T-helper 22 cell (primary cell): Measurements from ENCODE around the gene USP7.

Source experiments
- DNase-seq: peaks from one replicate; pipeline ENCODE4 v3.0.0-alpha.2; 2020; ENCODE audit warnings: low read depth

The USP7 gene

DNA sequence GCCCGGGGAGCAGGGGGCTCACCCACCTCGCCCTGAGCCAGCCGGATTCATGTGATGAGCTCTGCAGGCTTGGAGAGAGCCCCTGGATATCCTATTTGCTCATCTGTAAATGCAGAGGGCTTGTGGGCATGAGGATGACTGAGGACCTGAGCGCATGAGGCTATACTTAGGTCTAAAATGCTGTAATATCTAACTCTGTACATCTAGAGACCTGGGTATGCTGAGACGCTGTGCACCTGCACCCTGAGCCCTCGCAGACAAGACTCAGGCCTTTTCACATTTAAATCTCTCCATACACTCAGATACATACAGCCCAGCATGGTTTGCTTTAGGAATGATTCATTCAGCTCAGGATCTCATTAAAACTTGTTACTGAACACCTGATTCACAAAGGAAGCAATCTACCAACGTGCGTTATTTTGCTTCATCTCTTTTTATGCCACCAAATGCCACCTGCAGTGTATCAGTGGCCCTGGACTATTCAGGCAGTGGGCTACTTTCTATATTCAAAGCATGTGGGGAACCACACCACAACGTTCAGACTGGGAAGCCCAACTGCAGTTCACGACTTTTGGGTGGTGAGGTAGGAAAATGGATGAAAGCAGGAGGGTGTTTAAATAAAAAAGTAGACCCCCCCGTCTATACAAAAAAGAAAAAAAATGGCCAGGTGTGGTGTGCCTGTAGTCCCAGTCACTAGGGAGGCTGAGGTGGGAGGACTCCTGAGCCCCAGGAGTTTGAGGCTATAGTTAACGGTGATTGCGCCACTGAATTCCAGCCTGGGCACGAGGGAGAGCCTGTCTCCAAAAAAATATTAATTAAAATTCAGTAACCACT is 12.0 kb downstream of the USP7 start:
- no peak for DNase-seq

DNA sequence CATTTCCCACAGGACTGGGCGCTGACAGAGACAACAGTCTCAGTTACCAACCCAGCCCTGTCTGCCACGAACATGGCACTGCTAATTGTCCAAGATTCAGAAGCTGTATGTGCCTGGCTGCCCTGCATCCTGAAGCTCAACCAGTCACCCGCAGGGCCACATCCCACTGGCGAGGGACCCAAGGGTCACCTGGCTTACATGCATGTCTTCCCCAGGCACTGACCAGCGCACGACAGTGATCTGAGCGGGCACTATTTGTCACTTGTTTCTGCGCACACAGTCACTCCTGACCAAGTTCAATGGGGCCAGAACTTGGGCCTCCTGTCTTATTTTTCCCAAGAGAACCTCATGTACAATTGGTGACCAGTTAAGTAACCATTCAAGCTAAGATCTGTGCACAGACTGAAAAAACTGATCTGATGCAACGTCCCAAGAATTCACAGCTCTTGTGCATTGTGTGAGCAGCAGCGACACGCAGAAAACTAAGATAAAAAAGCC is 13.1 kb downstream of the USP7 start:
- no peak for DNase-seq

DNA sequence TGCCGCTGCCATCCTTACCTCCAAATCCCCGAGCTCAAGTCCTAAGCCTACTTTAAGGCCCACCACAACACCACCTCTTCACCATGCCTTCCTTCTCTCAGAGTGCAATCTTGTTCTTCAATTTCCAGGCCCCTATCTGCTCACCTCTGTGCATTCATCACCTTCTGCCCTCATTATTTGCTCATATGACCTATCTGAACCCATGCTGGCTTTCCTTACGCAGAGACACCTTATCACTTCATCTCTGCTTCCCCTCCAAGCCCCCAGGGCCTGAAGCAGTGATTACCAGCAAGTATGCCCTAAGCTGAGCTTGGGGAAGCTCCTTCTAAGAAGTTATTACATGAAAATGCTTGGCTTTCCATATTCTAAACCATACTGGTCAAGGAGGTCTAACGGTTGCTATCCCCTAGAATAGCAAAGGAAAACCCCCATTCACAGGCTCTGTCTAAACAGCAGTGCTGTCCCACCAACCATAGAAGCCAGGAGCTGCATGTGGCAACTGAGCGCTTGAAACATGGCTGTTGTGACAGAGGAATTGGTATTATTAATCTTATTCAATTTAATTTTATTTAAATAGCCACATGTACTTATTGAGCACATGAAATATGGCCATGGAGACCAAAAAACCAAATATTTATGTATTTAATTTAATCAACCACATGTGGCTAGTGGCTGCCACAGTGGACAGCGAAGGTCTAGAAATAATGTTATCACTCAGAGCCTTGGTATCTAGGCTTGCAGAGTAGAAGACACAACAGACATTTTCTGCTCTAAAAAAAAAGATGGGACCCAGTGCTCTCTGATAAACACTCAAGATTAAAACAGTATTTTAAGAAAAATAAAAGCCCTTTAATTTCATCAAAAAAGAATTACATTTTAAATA is 13.9 kb downstream of the USP7 start:
- no peak for DNase-seq

DNA sequence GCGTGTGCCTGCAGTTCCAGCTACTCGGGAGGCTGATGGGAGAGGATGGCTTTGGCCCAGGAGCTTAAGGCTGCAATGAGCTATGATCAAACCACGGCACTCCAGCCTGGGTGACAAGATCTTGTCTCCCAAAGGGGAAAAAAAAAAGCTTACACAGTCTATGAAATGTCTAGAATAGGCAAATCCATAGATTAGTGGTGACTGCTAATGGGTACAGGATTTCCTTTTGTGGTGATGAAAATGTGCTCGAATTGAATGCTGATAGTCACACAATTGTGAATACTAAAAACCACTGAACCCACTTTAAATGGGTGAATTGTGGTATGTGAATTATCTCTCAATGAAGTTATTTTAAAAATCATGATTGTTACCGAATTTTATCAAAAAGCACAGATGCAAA is 14.9 kb downstream of the USP7 start:
- DNase-seq, result no peak

DNA sequence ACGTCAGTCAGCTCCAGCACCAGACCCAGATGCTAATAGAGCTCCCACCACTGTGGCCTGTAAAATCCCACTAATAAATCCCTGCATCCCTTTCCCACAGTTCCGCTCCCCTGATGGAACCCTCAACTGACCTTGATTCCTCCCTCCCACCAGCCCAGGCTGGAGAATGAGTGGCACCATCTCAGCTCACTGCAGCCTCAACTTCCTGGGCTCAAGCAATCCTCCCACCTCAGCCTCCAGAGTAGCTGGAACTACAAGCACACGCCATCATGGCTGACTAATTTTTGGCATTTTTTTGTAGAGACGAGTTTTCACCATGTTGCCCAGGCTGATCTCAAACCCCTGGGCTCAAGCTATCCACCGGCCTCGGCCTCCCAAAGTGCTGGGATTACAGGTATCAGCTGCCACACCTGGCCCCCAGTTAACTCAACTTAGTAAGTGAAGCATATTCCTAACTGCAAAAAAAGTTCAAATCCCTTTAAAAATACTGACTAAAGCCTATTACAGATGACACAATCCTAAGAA is 15.6 kb downstream of the USP7 start:
- no peak for DNase-seq

DNA sequence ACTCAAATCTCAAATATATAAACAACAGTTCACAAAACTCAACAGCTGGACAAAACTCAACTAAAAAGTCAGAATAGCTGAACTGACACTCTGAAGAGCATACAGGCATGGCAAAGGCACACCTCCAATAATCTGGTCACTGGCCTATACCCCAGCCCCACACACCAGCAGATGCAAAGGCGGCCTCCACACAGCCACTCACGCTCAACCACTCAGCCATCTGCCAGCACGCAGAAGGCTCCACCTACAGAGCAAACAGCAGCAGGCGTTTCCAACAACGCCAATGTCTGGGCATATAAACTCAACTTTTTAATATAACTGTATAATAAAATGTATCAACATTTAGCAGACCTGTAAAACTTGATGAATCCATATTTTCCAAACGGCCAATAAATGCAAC is 17.2 kb downstream of the USP7 start:
- no peak for DNase-seq

DNA sequence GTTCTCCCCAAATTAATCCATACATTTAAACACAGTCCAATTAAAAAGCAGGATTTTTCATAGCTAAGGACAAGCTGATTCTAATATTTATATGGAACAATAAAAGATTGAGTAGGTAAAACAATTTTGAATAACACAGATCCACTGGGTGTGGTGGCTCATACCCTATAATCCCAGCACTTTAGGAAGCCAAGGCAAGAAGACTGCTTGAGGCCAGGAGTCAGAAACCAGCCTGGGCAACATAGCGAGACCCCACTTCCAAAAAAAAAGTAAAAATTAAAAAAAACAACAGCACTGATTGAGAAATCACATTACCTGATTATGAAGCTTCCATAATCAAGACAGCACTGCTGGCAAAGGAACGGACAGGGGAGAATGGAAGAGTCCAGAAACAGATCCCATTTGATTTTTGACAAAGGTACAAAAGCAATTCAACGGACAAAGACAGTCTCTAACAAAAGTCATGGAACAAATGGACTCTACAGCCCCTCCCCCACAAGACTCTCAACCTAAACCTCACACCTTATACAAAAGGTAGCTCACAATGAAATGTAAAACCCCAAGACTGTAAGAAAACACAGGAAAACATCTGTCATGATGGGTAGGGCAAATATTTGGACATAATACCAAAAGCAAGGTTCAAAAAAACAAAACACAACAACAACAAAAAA is 17.9 kb downstream of the USP7 start:
- DNase-seq, result no peak

DNA sequence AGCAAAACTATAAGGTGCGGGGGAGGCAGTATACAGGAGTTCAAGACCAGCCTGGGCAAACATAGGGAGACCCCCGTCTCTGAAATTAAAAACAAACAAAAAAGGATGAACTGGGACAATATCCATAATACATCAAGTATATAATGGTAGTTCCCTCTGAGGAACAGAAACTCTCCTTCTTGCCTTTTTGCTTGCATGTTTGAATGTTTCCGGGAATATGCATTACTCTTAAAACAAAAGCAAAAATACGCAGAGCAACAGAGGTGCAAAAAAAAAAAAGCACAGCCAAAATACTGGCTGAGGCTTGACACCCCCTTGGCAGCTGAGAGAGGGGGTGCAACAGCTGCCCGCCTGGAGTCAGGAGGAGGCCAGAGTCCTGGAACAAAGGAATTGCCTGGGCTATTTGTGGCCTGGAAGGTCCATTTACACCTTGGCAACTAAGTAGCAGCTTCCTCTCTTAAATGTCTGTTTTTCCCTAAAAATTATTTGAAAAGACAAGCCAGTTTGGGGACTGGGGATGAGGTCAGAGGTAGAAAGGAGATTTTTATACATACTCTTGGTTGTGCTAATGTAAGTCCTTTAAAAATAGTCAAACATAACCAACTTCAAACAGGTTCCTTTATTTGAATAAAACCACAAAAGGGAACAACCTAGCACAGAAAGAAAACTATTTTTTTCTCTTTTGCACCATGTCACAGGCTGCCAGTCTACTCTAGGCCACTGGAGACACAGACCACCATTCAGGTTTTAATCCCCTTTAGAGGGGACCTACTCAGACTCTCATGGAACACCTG is 19.5 kb downstream of the USP7 start:
- DNase-seq, result no peak

DNA sequence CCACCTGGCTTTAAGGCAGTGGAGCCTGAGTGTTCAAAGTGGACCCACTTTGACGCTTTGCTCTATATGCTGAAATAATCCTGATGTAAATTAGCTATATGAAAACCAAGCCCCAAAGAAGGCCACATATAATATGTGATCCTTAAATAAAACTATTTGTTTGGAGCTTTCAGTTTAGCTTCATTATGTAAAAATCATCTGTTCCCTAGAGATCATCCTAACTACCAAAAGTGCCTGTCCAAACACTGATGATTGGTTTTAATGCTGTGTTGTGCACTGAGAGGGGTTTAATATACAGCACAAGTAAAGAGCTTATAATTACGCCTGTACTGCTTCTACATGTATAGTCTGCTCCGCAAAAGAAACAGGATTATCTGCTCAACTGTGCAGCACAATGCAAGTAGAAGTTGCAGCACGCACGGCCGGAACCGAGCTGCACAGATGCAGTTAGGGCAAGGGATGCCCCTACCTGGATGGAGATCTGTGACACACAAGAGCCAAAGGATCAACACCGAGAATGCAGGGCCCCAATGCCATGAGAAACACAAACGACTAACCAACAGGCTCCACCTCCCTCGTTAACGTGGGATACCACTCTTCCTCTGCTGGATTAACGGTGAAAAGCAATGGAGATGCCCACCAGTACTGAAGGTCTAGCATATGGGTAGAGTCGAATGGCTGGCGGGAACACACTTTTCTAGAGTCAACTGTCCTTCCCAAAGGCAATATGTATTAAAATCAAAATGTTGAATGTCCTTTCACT is 20.5 kb downstream of the USP7 start:
- DNase-seq, result no peak

DNA sequence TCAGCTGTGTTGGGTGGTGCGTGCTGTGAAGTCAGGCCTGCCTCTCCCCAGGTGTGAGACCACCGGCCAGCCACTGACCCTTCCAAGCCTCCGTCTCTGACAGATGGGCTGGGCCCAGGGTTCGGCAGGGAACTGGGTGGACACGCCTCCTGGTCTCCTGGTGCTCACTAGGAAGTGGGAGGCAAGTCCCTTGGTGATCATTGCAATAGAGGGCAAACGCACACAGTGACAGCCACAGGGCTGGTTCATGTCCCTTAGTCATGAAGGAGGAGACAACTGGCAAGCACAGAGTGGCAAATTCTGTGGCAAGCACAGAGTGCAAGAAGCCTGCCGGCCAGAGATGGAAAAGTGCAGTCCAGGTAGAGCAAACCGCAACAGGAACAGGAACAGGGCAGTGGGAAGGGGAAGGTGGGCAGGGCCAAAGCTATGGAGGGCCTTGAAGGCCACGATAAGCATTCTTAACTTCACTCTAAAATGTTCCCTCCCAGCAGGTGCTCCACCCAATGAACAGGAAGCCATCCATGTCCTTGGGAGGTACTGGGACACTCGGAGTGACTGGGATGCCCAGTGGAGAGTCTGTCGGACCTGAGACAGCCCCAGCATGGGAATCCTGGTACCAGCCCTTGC is 21.9 kb downstream of the USP7 start:
- DNase-seq, result no peak

DNA sequence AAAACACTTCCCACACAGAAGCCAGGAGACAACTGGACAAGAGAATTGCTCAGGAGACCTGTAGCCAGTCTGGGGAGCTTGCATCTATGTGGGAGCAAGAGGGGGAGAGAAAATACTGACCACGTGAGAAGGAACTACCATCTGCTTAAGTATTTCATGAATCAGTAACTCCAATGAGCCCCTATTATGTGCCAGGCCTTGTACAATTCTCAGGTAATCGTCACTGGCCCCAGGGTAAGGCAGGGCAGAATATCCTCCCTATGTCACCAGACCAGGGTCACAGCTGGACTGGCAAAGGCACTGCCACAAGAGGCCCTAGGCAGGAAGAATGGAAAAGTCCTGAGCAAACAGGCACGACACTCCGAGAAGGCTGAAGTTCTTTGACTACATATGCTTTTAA is 25.9 kb downstream of the USP7 start:
- no peak for DNase-seq

DNA sequence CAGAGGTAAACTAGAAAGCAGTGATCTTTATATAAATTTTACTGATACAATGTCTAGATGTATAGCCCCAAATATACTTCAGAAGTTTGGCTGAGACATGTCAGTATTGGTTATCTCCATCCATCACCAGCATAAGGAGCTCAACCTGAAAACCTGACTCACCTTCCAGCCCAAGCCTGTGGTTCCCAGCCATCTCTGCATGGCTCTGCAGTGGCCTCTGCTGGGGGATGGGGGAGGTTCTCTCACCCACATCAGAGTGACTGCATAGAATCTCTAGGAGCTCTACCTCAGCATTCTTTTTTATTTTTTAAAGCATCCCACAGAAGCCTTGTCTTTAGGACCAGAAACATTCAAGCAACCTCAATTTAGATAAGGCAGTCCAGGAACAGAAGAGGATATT is 27.3 kb downstream of the USP7 start:
- DNase-seq, result peak; percentile 41

DNA sequence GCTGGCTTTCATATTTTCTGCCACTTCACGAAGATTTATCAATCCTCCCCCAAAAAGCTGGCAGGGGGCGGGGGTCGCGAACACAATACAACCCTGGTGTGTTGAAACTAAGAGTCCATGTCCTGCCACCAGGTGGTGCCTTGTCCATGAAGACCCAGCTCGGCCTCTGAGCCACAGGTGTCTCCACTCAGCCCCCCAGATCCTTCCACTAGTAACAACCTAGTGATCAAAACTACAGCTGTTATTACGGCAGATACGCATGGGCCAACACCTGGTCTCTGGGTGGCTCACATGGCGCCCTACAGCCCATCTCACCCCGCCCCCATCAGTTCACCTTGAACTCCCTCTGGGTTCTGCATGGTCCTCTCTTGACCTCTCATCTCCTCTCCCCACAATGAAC is 27.7 kb downstream of the USP7 start:
- no peak for DNase-seq

DNA sequence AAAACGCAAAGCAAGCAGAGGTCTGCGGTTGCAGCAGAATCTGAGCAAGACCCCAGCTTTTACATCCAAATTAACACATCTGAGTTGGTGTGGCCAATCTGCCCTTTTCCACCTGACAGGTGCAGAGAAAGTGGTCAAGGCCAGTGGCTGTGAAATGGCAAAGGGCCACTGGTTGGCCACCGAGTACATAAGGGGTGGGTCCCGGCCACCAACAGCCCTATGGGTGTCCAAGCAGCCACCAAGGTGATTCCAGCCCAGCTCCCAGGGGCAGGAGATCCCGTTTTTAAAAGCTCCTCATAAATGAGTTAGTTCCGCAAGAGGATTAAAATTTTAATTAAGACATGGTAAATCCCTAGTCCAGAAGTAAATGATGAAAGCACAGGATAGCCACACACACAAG is 29.1 kb downstream of the USP7 start:
- DNase-seq, result no peak

DNA sequence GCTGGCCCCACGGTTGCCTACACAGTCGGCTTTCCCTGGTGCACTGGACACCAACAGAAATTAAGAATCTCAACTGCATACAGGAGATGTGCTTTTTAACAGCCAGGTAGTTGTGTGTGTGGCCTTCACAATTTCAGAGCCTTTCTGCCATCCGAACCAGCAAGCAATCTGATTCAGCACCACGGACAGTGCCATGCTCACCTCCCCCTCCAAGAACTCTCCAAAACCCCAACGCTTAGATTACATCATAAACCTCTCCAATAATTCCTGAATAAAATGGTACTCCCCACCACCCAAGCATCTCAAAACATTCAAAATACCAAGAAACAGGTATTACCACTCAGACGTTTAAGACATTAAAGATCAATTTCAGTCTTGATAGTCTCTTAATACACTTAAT is 31.8 kb downstream of the USP7 start:
- no peak for DNase-seq

DNA sequence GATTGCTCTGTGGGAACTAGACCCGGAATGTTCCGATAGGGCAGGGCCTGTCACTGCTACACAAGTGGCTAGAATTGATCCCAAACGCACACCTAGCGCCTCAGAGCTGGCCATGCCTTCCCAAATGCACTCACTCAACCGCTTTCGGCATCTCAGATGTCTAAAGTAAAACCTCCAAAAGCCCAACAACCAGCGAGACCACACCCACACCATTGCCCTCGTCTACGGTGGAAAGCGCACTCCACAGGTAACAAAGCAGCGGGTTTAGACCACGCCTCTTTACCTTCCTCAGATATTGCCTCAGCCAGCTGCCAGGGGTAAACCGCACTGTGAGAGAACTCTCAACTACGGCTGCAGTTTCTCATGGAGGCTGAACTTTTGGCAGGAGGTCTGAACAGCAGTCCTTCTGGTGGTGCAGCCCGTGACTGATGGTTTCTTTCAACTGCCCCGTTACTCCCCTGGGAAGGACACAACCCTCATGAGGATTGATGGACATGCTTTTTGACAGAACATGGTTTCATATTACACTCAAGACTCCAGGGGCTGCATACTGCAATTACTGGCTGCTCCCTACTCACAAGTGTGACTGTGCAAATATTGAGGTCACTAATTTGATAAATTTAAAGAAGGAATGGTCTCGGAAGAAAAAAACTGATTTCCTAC is 34.5 kb downstream of the USP7 start:
- no peak for DNase-seq

DNA sequence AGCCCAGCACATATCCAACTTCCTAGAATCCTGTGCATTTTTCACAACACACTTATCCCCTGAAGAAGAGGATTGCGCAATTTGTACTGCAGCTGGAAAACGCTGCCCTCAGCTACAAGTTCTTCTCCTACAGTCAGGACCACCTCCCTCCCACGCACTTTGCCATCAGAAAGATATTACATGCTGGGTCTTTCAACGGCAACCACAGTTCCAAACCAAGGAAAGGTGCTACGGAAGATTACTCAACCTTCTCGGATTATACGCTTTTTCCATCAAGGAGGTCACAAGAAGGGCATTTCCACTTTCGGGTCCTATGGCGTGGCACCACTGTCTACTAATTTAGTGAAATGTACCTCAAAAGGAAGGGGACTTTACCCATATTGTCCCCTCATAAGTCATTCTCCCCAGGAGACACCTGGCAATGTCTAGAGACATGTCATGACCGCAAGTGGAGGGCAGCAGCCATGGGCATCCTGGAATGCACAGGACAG is 35.2 kb downstream of the USP7 start:
- no peak for DNase-seq

DNA sequence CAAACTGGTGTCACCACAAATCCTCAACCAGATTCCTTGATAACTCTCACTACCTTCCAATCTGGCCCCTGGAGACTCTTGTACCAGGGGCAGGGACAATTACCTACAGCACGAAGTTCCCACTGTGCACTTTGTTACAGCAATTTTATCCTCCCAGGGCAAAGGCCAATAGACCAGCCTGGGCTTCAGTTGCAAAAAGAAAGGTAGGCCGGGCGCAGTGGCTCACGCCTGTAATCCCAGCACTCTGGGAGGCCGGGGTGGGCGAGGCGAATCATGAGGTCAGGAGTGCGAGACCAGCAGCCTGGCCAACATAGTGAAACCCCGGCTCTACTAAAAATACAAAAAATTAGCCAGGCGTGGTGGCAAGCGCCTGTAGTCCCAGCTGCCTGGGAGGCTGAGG is 36.9 kb downstream of the USP7 start:
- no peak for DNase-seq

DNA sequence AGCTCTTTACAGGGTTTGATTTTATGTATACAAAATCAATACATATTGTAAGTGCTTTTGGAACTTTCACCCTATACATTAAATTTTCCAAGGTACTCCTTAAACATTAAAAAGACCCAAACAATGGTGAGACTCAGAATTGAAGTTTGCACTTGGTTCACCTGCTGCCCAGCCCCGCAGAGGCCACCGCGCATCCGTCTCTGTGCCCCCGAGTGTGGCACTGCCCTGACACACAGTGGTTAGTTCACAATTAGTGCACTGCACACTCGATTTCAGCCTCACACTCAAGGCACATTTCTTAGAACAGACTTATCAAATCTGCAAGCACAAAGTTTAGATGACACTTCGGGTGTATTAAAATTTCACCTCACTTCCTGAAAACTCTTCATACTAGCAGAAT is 38.3 kb downstream of the USP7 start:
- no peak for DNase-seq

DNA sequence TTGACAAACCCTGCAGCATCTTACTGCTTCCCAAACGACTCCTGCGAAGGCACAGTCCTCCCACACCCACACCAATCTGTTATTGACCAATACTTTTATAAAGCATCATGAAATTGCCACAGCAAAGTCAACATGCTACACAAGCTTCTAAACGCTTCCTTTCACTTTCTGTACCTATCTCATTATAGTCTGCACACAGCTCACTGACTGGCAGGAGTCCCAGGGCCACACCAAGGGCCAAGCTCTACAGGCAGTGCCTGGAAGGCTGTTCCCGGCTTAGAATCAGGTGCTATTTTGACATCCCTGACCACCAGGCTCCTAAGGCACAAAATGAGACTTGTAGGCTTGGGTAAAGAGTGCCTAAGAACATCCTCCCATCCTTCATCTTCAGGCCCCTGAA is 39.5 kb downstream of the USP7 start:
- no peak for DNase-seq
